Right lobe of liver (tissue), 6 donors: Measurements from ENCODE around the gene POU3F4. TPM values are rescaled to one million over a fixed set of nuclear protein-coding genes. Genes with fewer than 3 reads are reported as not detected.

Experiments used
- ATAC-seq, 4 donors: fragments of 200-7000 bp; cut with Tn5 transposase; one replicate each; pipeline ENCODE4 v1.9.1; 2020; ENCODE audit warnings: mild to moderate bottlenecking in 4 of 4, moderate library complexity in 4 of 4
- DNase-seq, 3 donors: peaks; one replicate each; pipeline ENCODE4 v3.0.0-alpha.2; 2020
- H3K27ac ChIP-seq, 3 donors: fragments of 200-600 bp; one replicate each; pipeline ENCODE4 v1.8.0; 2022
- H3K27me3 ChIP-seq, 2 donors: fragments of 200-600 bp; one replicate each; pipeline ENCODE4 v1.8.0; 2022
- H3K36me3 ChIP-seq, 4 donors: fragments of 200-600 bp; sonication (generic) in 1 of 4; one replicate each; pipeline versions ENCODE4 v1.5.1 to v1.8.0; 2017 to 2022; ENCODE audit warnings: control low read depth in 1 of 4
- H3K4me1 ChIP-seq, 4 donors: fragments of 200-600 bp; sonication (generic) in 1 of 4; one replicate each; pipeline versions ENCODE4 v1.5.1 to v1.8.0; 2017 to 2022; ENCODE audit warnings: control low read depth in 1 of 4
- H3K4me3 ChIP-seq, 3 donors: fragments of 200-600 bp; one replicate each; pipeline ENCODE4 v1.8.0; 2022
- H3K9me3 ChIP-seq, 4 donors: fragments of 200-600 bp; sonication (generic) in 1 of 4; one replicate each; pipeline versions ENCODE4 v1.5.1 to v1.8.0; 2017 to 2022; ENCODE audit warnings: control low read depth in 1 of 4
- POLR2A ChIP-seq: fragments of 450-650 bp; IDR thresholded peaks from one replicate; pipeline ENCODE4 v1.6.1; 2017; ENCODE audit warnings: antibody characterized with exemption, mild to moderate bottlenecking
- WGBS: methylation state at CpG from one replicate; pipeline ENCODE4 v1.1.6; 2018; ENCODE audit warnings: low coverage, low lambda C conversion rate; ENCODE audit not compliant: insufficient coverage; ENCODE audit errors: missing lambda C conversion rate; 5-methylcytosine and 5-hydroxymethylcytosine counted together
- intact Hi-C, 2 donors: fragments of 100-400 bp; cut with DNase I; formaldehyde crosslinking; loops; one replicate each; pipeline versions ENCODE4 v1.11.2 to v1.14.1; 2022
- total RNA-seq, 6 experiments: library from RNA; depleted of rRNA in 2 of 6; stranded (reverse); fragments of >200 nt in 2 of 6; fragmentation: NEBNext Ultra II Directional in 3 of 6; extraction: Animal tissue kit (Norgen Biotek cat#: 25700) in 3 of 6; gene quantifications; one replicate each; pipeline versions ENCODE4 v1.1.0 to v1.2.4, GENCODE V29; 2016 to 2023
- TF ChIP-seq, protein P1 (sequence below), 4 donors: fragments of 200-600 bp in 3 of 4; fragments of 450-650 bp in 1 of 4; IDR thresholded peaks; one replicate each; pipeline versions ENCODE4 v1.5.1 to v1.8.0; 2016 to 2022; ENCODE audit warnings: antibody characterized with exemption in 4 of 4, mild to moderate bottlenecking in 2 of 4
- donor health status: DM: no; HTN: yes; CAD: no.
- donor health status: DM: no; HTN: no; CAD: no.
- donor health status: DM: no; HTN: no; CAD: no.
- donor health status: DM: no; HTN: yes; CAD: no.
- donor health status: DM: no; HTN: yes; CAD: no.

The POU3F4 gene
- total RNA-seq, 6 experiments from 2014 or later: not detected

DNA sequence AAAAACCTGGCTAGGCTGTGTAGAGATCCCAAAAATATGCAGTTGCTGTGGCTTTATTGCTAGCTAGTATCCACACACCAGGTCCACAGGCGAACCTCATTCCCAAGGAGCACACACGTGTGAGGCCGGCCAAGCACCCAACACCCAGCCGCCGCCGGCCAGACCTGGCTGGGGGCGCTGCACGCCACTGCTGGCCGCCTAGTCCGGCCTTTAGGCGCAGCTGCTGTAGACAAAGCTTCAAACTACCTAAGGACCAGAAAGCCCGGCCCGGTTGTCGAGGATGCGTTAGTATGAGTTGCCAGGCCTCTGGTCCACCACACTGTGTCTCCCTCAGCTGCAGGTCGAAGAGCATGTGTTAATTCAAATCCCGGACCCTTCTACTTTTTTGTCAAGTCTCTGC lies 3.1 kb downstream of the POU3F4 start:
- ATAC-seq: peak in 2 of 4 donors; percentile 37 to 38
- WGBS: 31% methylated on average over 9 of the region's 17 CpGs
- Histone ChIP-seq H3K36me3 (no peaks in the 10 kb centered on the region), H3K27me3 (peaks cover 0 to 37% of the 10 kb centered on the region in 2 donors), H3K4me3 (no peak overlapping the region), H3K9me3 (no peaks in the 10 kb centered on the region), H3K4me1 (no peaks in the 10 kb centered on the region), H3K27ac (no peak overlapping the region)
- DNase-seq: no peak
- TF ChIP-seq, protein P1, sequence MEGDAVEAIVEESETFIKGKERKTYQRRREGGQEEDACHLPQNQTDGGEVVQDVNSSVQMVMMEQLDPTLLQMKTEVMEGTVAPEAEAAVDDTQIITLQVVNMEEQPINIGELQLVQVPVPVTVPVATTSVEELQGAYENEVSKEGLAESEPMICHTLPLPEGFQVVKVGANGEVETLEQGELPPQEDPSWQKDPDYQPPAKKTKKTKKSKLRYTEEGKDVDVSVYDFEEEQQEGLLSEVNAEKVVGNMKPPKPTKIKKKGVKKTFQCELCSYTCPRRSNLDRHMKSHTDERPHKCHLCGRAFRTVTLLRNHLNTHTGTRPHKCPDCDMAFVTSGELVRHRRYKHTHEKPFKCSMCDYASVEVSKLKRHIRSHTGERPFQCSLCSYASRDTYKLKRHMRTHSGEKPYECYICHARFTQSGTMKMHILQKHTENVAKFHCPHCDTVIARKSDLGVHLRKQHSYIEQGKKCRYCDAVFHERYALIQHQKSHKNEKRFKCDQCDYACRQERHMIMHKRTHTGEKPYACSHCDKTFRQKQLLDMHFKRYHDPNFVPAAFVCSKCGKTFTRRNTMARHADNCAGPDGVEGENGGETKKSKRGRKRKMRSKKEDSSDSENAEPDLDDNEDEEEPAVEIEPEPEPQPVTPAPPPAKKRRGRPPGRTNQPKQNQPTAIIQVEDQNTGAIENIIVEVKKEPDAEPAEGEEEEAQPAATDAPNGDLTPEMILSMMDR (IDR thresholded peaks at IDR 0.05): no peak
- TF ChIP-seq POLR2A: no peak
- intact Hi-C loops: no loop called here

GRCh38 chrX:83512111-83512510 lies 4.0 kb downstream of the POU3F4 start:
- WGBS: 52% methylated on average over 14 of the region's 14 CpGs
- DNase-seq (no peak), ATAC-seq (no peak)
- TF ChIP-seq POLR2A: no peak
- TF ChIP-seq, protein P1 (IDR thresholded peaks at IDR 0.05): no peak
- H3K4me1 ChIP-seq: no peaks in the 10 kb centered on the region
- no peak overlapping the region for H3K27ac ChIP-seq
- H3K36me3 ChIP-seq: no peaks in the 10 kb centered on the region
- H3K9me3 ChIP-seq: no peaks in the 10 kb centered on the region
- intact Hi-C loops: no loop called here
- no peak overlapping the region for H3K4me3 ChIP-seq
- H3K27me3 ChIP-seq: peaks cover 0 to 37% of the 10 kb centered on the region in 2 donors

- WGBS: 35% methylated on average over 1 of the region's 1 CpG
These were observed 8.5 kb downstream of the POU3F4 start for GRCh38 chrX:83516597-83516996.

DNA sequence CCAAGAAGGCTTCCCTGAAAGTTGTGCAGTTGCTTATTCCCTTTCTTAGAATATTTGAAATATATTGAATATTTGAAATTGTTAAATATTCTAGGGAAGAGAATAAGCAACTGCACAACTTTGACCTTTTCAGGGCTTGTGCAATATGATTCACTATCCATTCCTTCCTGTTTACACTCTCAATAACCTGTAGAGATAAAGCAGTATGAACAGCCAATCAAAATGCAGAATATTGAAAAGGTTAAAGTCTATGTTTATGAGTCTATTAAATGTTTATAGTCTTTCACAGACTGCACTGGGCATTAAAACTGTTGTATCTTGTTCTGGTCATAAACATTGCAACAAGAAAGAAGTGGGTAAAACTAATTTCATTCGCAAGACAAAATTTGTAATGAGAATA lies 13.8 kb downstream of the POU3F4 start:
- no peak overlapping the region for H3K4me3 ChIP-seq

More at GRCh38 chrX:83516597-83516996, 8.5 kb downstream of the POU3F4 start:
- Histone ChIP-seq H3K27ac (no peak overlapping the region), H3K36me3 (no peaks in the 10 kb centered on the region), H3K4me1 (no peaks in the 10 kb centered on the region), H3K27me3 (peaks cover 0 to 7% of the 10 kb centered on the region in 2 donors), H3K9me3 (no peaks in the 10 kb centered on the region), H3K4me3 (no peak overlapping the region)
- intact Hi-C loops: no loop called here
- TF ChIP-seq POLR2A: no peak
- TF ChIP-seq, protein P1 (IDR thresholded peaks at IDR 0.05): no peak
- DNase-seq: no peak
- ATAC-seq: no peak

More for the DNA sequence above, 13.8 kb downstream of the POU3F4 start:
- no peak for TF ChIP-seq POLR2A
- TF ChIP-seq, protein P1 (IDR thresholded peaks at IDR 0.05): no peak
- Histone ChIP-seq H3K27ac (no peak overlapping the region), H3K4me1 (no peaks in the 10 kb centered on the region), H3K9me3 (no peaks in the 10 kb centered on the region), H3K36me3 (no peaks in the 10 kb centered on the region), H3K27me3 (no peaks in the 10 kb centered on the region)
- DNase-seq (no peak), ATAC-seq (peak; percentile 38 to 91 (median 70))
- intact Hi-C loops: no loop called here
- WGBS: 64% methylated on average over 1 of the region's 1 CpG
